Thyroid gland (tissue), 4 donors: Measurements from ENCODE around the gene WNT5B. TPM values are rescaled to one million over a fixed set of nuclear protein-coding genes. Genes with fewer than 3 reads are reported as not detected.

ENCODE experiments used
- DNase-seq, 2 donors: peaks; one replicate each; pipeline ENCODE4 v3.0.0-alpha.2; 2019
- H3K27ac ChIP-seq, 3 donors: fragments of 200-600 bp; sonication (generic); 1 replicate in 2 of 3; 2 replicates in 1 of 3; pipeline ENCODE4 v1.5.1; 2016 to 2019; ENCODE audit warnings: mild to moderate bottlenecking in 1 of 3, moderate library complexity in 1 of 3
- H3K27me3 ChIP-seq: fragments of 200-600 bp; sonication (generic); one replicate; pipeline ENCODE4 v1.5.1; 2019
- H3K36me3 ChIP-seq, 2 donors: fragments of 200-600 bp; sonication (generic); one replicate each; pipeline ENCODE4 v1.5.1; 2016 to 2019
- H3K4me1 ChIP-seq, 2 donors: fragments of 200-600 bp; sonication (generic); one replicate each; pipeline ENCODE4 v1.5.1; 2017 to 2019
- H3K4me3 ChIP-seq, 3 donors: fragments of 200-600 bp; sonication (generic); replicated peaks in 1 of 3; 1 replicate in 2 of 3; 2 replicates in 1 of 3; pipeline ENCODE4 v1.5.1; 2016; ENCODE audit warnings: mild to moderate bottlenecking in 1 of 3
- H3K9me3 ChIP-seq: fragments of 200-600 bp; sonication (generic); one replicate; pipeline ENCODE4 v1.5.1; 2017
- POLR2A ChIP-seq, 2 donors: fragments of 450-650 bp; IDR thresholded peaks; one replicate each; pipeline ENCODE4 v1.6.1; 2017; ENCODE audit warnings: antibody characterized with exemption in 2 of 2, mild to moderate bottlenecking in 2 of 2, moderate library complexity in 1 of 2
- WGBS, 2 donors: methylation state at CpG; one replicate each; pipeline ENCODE4 v1.1.5; 2017; 5-methylcytosine and 5-hydroxymethylcytosine counted together
- intact Hi-C: fragments of 100-400 bp; cut with DNase I; formaldehyde crosslinking; loops from one replicate; pipeline ENCODE4 v1.15.1; 2023
- total RNA-seq, 4 donors: library from RNA; depleted of rRNA; stranded (reverse); fragments of >200 nt; gene quantifications; one replicate each; pipeline ENCODE4 v1.2.3, GENCODE V29; 2016
- TF ChIP-seq, protein P1 (sequence below), 6 experiments: fragments of 200-600 bp in 3 of 6; fragments of 450-650 bp in 3 of 6; sonication (generic) in 3 of 6; IDR thresholded peaks; one replicate each; pipeline ENCODE4 v1.5.1; 2016 to 2019; ENCODE audit warnings: antibody characterized with exemption in 6 of 6, mild to moderate bottlenecking in 2 of 6, inconsistent platforms in 1 of 6, moderate library complexity in 1 of 6

Gene WNT5B
- total RNA-seq, 4 donors from 2014 or later: 0.78 to 4.3 (median 0.95) TPM

DNA sequence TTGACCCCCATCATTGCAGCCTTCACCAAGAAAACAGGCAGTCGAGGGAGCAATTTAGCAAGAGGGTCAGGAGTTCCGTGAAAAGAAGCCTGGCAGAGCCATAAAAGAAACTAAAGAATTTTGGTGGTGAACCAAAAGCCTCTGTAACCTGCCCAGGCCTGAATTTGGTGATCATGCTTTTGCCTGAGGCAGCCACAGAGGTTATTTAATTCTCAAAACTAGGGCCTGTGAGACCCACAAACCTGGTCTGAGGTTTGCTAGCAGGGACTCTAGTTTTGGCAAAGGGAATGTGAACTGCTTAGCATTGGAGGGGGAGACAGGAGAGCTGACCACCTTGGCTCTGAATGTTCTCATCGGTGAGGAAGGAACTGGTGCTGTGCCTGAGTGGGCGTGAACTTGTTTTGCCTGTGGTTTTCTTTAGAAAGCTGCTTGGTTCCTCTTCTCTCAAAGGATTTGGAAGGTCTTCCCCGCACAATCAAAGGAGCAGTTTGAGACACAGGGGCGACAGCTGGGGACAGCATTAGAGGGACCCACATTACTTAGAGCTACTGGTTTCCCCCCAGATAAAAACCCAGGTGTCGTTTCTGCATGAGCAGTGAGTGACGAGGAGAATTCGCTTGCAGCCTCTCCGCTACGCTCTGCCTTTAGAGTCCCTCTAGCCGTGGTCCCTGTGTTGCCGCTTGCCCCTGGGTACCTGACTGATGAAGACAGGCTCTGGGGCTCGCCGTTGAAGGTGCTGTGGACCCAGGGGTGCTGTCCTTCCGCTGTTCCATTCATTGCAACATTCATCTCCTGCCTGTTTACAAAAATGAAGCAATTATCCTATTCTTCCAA lies 12.6 kb upstream of the WNT5B start:
- Histone ChIP-seq H3K9me3 (no peaks in the 10 kb centered on the region), H3K27ac (no peak overlapping the region)
- intact Hi-C loops: no loop called here

DNA sequence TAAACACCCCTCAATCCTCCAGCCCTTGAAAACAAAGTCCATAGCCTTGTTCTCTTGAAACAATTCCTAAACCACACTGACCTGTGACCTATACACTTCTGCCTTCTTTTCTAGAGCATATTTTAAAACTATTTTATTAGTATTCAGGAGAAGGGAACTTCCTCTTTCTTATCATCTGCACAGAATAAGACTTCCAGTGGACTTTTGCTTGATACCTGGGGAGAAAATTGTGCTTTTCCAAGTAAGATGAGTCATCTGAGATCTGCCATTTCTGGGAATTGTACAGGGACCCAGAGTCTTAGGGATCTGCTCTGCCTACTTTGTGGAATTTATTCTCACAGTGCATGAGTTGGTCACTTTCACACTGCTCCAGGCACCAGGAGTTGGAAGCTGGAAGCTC lies 10.5 kb upstream of the WNT5B start:
- Histone ChIP-seq H3K4me3 (no peak overlapping the region), H3K27me3 (no peaks in the 10 kb centered on the region), H3K27ac (no peak overlapping the region), H3K4me1 (peaks cover 0 to 11% of the 10 kb centered on the region in 2 donors), H3K9me3 (no peaks in the 10 kb centered on the region), H3K36me3 (no peaks in the 10 kb centered on the region)
- intact Hi-C loops: no loop called here
- no peak for DNase-seq
- TF ChIP-seq, protein P1, sequence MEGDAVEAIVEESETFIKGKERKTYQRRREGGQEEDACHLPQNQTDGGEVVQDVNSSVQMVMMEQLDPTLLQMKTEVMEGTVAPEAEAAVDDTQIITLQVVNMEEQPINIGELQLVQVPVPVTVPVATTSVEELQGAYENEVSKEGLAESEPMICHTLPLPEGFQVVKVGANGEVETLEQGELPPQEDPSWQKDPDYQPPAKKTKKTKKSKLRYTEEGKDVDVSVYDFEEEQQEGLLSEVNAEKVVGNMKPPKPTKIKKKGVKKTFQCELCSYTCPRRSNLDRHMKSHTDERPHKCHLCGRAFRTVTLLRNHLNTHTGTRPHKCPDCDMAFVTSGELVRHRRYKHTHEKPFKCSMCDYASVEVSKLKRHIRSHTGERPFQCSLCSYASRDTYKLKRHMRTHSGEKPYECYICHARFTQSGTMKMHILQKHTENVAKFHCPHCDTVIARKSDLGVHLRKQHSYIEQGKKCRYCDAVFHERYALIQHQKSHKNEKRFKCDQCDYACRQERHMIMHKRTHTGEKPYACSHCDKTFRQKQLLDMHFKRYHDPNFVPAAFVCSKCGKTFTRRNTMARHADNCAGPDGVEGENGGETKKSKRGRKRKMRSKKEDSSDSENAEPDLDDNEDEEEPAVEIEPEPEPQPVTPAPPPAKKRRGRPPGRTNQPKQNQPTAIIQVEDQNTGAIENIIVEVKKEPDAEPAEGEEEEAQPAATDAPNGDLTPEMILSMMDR (IDR thresholded peaks at IDR 0.05): no peak
- TF ChIP-seq POLR2A (IDR thresholded peaks at IDR 0.05): no peak

More for the DNA sequence above, 12.6 kb upstream of the WNT5B start:
- no peak for DNase-seq
- no peak for TF ChIP-seq POLR2A (IDR thresholded peaks at IDR 0.05)
- TF ChIP-seq, protein P1 (IDR thresholded peaks at IDR 0.05): no peak
- Histone ChIP-seq H3K36me3 (no peaks in the 10 kb centered on the region), H3K27me3 (no peaks in the 10 kb centered on the region), H3K4me1 (peaks cover 8 to 23% of the 10 kb centered on the region in 2 donors), H3K4me3 (no peak overlapping the region)
- 84 to 87% methylated on average over 16 of the region's 16 CpGs for WGBS, 2 donors

DNA sequence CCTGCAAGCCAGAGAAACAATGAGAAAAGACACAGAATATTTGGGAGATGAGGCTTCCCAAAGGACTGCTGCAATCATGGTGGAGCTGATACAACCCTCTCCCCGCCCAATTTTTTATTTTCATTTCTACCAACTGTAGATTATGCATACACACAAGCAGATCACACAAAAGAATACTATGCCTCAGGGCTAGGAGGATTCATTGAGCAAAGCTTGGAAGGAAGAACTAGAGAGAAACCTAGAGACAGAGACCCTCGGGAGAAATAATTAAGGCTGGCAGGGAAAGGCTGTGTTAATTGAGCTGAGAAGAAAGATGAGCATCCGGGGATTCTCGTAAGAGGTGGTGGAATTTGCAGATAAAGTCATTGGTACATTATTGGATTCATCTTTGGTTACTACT lies 9.9 kb upstream of the WNT5B start:
- no peak for DNase-seq
- intact Hi-C loops: no loop called here
- no peaks in the 10 kb centered on the region for H3K36me3 ChIP-seq
- WGBS, 2 donors: 74 to 83% methylated on average over 4 of the region's 4 CpGs
- TF ChIP-seq, protein P1 (IDR thresholded peaks at IDR 0.05): no peak
- TF ChIP-seq POLR2A (IDR thresholded peaks at IDR 0.05): no peak
- no peak overlapping the region for H3K4me3 ChIP-seq
- H3K9me3 ChIP-seq: no peaks in the 10 kb centered on the region
- H3K27me3 ChIP-seq: no peaks in the 10 kb centered on the region
- peaks cover 0 to 11% of the 10 kb centered on the region in 2 donors for H3K4me1 ChIP-seq
- no peak overlapping the region for H3K27ac ChIP-seq

DNA sequence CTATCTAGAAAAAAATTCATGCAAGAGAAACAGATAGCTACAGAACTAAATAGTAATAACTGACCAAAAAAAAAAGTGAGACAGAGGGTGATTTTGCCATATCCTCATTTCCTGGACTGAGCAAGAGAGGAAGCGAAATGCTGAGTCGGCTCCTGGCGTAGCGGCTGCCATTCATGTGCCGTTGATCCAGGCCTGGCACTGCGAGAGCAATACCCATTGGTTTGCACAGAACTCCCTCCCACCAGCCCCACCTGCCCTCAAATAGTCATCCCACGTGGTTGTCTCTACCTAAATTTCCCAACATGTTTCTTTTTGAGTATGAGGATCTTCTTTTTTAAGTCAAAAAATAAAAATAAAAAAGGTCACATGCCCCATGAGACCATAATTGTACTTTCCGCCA lies 9.4 kb upstream of the WNT5B start:
- Histone ChIP-seq H3K4me3 (no peak overlapping the region), H3K27me3 (no peaks in the 10 kb centered on the region)
- WGBS, 2 donors: 66 to 72% methylated on average over 8 of the region's 8 CpGs

DNA sequence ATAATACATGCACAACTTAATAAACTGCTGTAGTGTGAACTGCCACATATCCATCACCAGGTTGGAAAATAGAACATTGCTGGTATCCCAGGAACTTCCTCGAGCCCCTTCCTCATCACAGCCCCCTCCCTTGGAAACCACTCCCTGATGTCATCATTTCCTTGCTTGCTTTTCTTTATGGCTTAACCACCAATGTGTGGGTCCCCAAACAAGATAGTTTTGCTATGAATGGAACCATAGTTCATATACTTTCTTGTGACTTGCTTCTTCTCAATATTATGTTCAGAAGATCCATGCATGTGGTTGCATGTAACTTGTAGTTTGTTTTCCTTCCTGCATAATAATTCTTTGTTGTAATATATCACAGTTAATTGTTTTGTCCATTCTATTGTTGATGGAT lies 8.9 kb upstream of the WNT5B start:
- Histone ChIP-seq H3K4me1 (peaks cover 0 to 11% of the 10 kb centered on the region in 2 donors), H3K27me3 (no peaks in the 10 kb centered on the region), H3K9me3 (no peaks in the 10 kb centered on the region), H3K27ac (no peak overlapping the region), H3K4me3 (no peak overlapping the region), H3K36me3 (no peaks in the 10 kb centered on the region)
- WGBS, 2 donors: 58 to 72% methylated on average over 1 of the region's 1 CpG
- DNase-seq: no peak
- intact Hi-C loops: no loop called here
- TF ChIP-seq, protein P1 (IDR thresholded peaks at IDR 0.05): no peak
- TF ChIP-seq POLR2A (IDR thresholded peaks at IDR 0.05): no peak

More for the DNA sequence above, 9.4 kb upstream of the WNT5B start:
- peak in 1 of 2 donors; percentile 17 for DNase-seq
- Histone ChIP-seq H3K27ac (no peak overlapping the region), H3K9me3 (no peaks in the 10 kb centered on the region), H3K36me3 (no peaks in the 10 kb centered on the region), H3K4me1 (peaks cover 0 to 11% of the 10 kb centered on the region in 2 donors)
- intact Hi-C loops: no loop called here
- TF ChIP-seq, protein P1 (IDR thresholded peaks at IDR 0.05): no peak
- no peak for TF ChIP-seq POLR2A (IDR thresholded peaks at IDR 0.05)
